Liver (tissue), 5 donors: ENCODE data around the gene PIN1. TPM values are rescaled to one million over a fixed set of nuclear protein-coding genes. Genes with fewer than 3 reads are reported as not detected.

ENCODE experiments used
- polyA plus RNA-seq, 2 donors: library from polyadenylated mRNA; stranded (reverse) in 1 of 2; unstranded in 1 of 2; fragments of 200-250 nt in 1 of 2; fragments of >200 nt in 1 of 2; fragmentation: Nextera tagmentation in 1 of 2; extraction: Ambion mirVana in 1 of 2; gene quantifications; one replicate each; pipeline versions ENCODE4 v1.2.1 to v1.2.3, GENCODE V29; 2013 to 2015
- small RNA-seq: library from RNA; depleted of rRNA; stranded (forward); fragments of <200 nt; gene quantifications from one replicate; pipeline ENCODE3, GENCODE V24; 2014
- total RNA-seq, 2 donors: library from RNA; depleted of rRNA; stranded (reverse); fragments of >200 nt; gene quantifications; one replicate each; pipeline ENCODE4 v1.2.3, GENCODE V29; 2014
- donor health status: healthy.
- donor health status: healthy.
- donor health status: healthy.

The PIN1 gene
- total and polyA plus RNA-seq, 4 donors = 34.4 to 51.3 (median 39.9) TPM

Small RNA genes within 50 kb of the gene (small RNA-seq; reads per million reads assigned to genes)
- not detected for gene RF00156

Other genes starting within 250 kb of the PIN1 start
- gene ZNF561, start 214.1 kb upstream of the PIN1 start, total RNA-seq = 10 to 100 TPM; 14.3 to 26.8 TPM
- gene ZNF561, start 214.1 kb upstream of the PIN1 start, polyA plus RNA-seq = 10 to 100 TPM in 1 of 2 donors, 1 to 10 TPM in 1; 8.5 to 11.5 TPM
- 10 to 100 TPM; 13.6 to 14.9 TPM for gene ZNF562, start 160.2 kb upstream of the PIN1 start, total RNA-seq
- 1 to 10 TPM; 4.1 to 4.4 TPM for gene ZNF562, start 160.2 kb upstream of the PIN1 start, polyA plus RNA-seq
- 1 to 10 TPM; 6.6 to 9.4 TPM for gene ZNF846, start 66.6 kb upstream of the PIN1 start, total RNA-seq
- gene ZNF846, start 66.6 kb upstream of the PIN1 start, polyA plus RNA-seq = 1 to 10 TPM; 1.6 to 6.7 TPM
- 10 to 100 TPM; 10.2 to 10.3 TPM for gene FBXL12, start 16.2 kb upstream of the PIN1 start, total RNA-seq
- gene FBXL12, start 16.2 kb upstream of the PIN1 start, polyA plus RNA-seq = 10 to 100 TPM in 1 of 2 donors, 1 to 10 TPM in 1; 10.0 to 11.7 TPM
- gene UBL5, start 7.4 kb upstream of the PIN1 start, total RNA-seq = 100 to 1,000 TPM; 155 to 157 TPM
- 100 to 1,000 TPM; 252 to 339 TPM for gene UBL5, start 7.4 kb upstream of the PIN1 start, polyA plus RNA-seq
- 1 to 10 TPM; 1.1 to 3.6 TPM for gene OLFM2, start 101.2 kb downstream of the PIN1 start, total RNA-seq
- gene OLFM2, start 101.2 kb downstream of the PIN1 start, polyA plus RNA-seq = 10 to 100 TPM in 1 of 2 donors, under 1 TPM in 1; 0.49 to 28.9 TPM
- gene COL5A3, start 175.2 kb downstream of the PIN1 start, total RNA-seq = 1 to 10 TPM in 1 of 2 donors, under 1 TPM in 1; 0.14 to 1.3 TPM
- 1 to 10 TPM in 1 of 2 donors, under 1 TPM in 1; 0.26 to 4.9 TPM for gene COL5A3, start 175.2 kb downstream of the PIN1 start, polyA plus RNA-seq
- not detected for gene RDH8, start 178.2 kb downstream of the PIN1 start, total RNA-seq
- not detected for gene RDH8, start 178.2 kb downstream of the PIN1 start, polyA plus RNA-seq